Calu3 (cell line): ENCODE data around the gene DEGS2. TPM values are rescaled to one million over a fixed set of nuclear protein-coding genes. Genes with fewer than 3 reads are reported as not detected.

Source experiments
- BruUV-seq: library from RNA; stranded (reverse); fragments of 400-500 nt; replicated peaks from 2 replicates; lab custom pipeline; 2021; lab: Mats Ljungman, UMichigan
- CTCF ChIA-PET: fragments of 300-600 bp; sonication (Branson Sonifier 250); formaldehyde crosslinking; loops from one replicate; lab custom pipeline; 2022; ENCODE audit warnings: antibody characterized with exemption; lab: Charles Lee
- DNase-seq: peaks from one replicate; pipeline ENCODE4 v3.0.0; 2022
- H3K27ac Mint-ChIP-seq: one replicate; pipeline ENCODE4 v1.8.0; 2022; ENCODE audit warnings: mixed read lengths; ENCODE audit not compliant: unreplicated experiment
- H3K27me3 Mint-ChIP-seq: one replicate; pipeline ENCODE4 v1.8.0; 2022; ENCODE audit warnings: mixed read lengths; ENCODE audit not compliant: unreplicated experiment
- H3K36me3 Mint-ChIP-seq: one replicate; pipeline ENCODE4 v1.8.0; 2022; ENCODE audit warnings: mild to moderate bottlenecking, moderate library complexity, mixed read lengths; ENCODE audit not compliant: insufficient read depth, unreplicated experiment
- H3K4me1 Mint-ChIP-seq: one replicate; pipeline ENCODE4 v1.8.0; 2022; ENCODE audit warnings: mild to moderate bottlenecking, low read depth, mixed read lengths; ENCODE audit not compliant: unreplicated experiment
- H3K4me3 Mint-ChIP-seq: one replicate; pipeline ENCODE4 v1.8.0; 2022; ENCODE audit warnings: mild to moderate bottlenecking, low read depth, moderate library complexity, mixed read lengths; ENCODE audit not compliant: unreplicated experiment
- H3K9me3 Mint-ChIP-seq: one replicate; pipeline ENCODE4 v1.8.0; 2022; ENCODE audit warnings: low read depth, mixed read lengths; ENCODE audit not compliant: unreplicated experiment
- CTCF ChIP-seq: fragments of 200-600 bp; IDR thresholded peaks from one replicate; pipeline ENCODE4 v1.8.0; 2022; ENCODE audit warnings: antibody characterized with exemption; ENCODE audit not compliant: unreplicated experiment
- intact Hi-C: fragments of 100-400 bp; cut with micrococcal nuclease; formaldehyde crosslinking; loops from one replicate; pipeline ENCODE4 v1.10.0; 2022; ENCODE audit not compliant: unreplicated experiment
- total RNA-seq: library from RNA; stranded (reverse); gene quantifications from 2 replicates; pipeline ENCODE4 v1.2.3, GENCODE V29; 2022

DEGS2 gene
- total RNA-seq, 1 experiment from 2014 or later = 2.5 TPM

DNA sequence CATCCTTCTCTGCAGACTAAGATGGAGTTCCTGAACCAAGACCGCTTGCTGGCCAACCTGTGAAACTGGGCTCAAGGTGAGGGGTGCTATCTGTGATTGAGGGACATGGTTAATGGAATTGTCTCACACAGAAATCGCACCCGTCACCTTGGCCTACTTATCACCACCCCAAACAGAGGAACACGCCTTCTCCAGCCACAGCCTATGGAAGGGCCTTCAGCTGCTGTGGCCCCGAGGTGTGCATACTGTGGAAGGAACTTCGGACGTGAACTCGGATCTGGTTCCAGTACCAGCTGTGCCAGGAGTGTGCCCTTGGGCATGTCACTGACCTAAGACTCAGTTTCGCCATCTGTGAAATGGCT lies 49.9 kb downstream of the DEGS2 start:
- no TSS peak for BruUV-seq
- CTCF ChIA-PET = interaction anchor here (1.1 kb wide), 1 partner anchor 84 kb away, joined by 3 read pairs; no protein-coding TSS in a partner anchor
- no peaks in the 10 kb centered on the region for H3K9me3 Mint-ChIP-seq
- H3K36me3 Mint-ChIP-seq = no peaks in the 10 kb centered on the region
- DNase-seq = no peak
- peaks cover 16% of the 10 kb centered on the region for H3K4me1 Mint-ChIP-seq
- no peaks in the 10 kb centered on the region for H3K27me3 Mint-ChIP-seq
- no peak overlapping the region for H3K27ac Mint-ChIP-seq
- no peak overlapping the region for H3K4me3 Mint-ChIP-seq
- intact Hi-C loops = loop anchor here (2.0 kb wide), 1 partner anchor 77 kb away; no protein-coding TSS in a partner anchor
- TF ChIP-seq CTCF = no peak

DNA sequence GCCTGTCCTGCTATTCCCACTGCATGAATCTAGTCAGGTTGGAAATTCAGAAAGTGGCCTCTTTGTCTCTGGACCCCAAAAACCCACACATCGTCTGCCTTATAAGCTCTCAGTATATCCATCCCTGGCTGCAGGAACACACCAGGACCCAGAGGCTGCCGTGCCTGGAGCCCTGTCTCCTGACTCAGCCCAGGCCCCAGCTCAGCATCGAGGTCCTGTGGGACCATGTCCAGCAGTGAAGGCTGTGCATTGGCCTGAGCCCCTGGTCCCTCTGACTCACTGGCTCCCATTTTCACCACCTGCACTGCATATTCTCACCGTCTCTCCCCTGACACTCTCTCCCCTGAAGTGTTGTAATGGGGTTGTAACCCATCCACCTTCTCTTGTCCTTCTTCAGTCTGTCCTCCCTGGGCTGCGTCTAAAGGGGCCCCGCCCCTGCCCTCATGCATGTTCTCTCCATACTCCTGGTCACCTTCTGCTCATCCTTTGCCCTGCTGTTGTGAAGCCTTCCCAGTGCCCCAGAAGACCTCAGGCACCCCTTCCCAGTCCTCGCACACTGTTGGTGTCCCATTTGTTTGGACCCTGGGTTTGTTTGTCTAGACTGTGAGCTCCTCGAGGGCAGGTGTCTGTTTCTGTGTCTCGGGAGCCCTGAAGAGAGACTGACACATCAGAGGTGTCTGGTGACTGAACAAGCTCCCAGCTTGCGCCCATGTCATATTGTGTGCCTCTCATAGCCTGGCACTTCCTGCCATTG lies 50.4 kb downstream of the DEGS2 start:
- no peaks in the 10 kb centered on the region for H3K27me3 Mint-ChIP-seq
- no TSS peak for BruUV-seq
- TF ChIP-seq CTCF = no peak
- CTCF ChIA-PET = interaction anchor here (0.5 to 1.6 kb wide), 4 partner anchors 10 to 1576 kb away, joined by 3 to 8 read pairs (median 4); no protein-coding TSS in a partner anchor
- H3K27ac Mint-ChIP-seq = no peak overlapping the region
- no peak for DNase-seq
- no peaks in the 10 kb centered on the region for H3K9me3 Mint-ChIP-seq
- intact Hi-C loops = loop anchor here (1.0 to 2.0 kb wide), 2 partner anchors 76 to 127 kb away; no protein-coding TSS in a partner anchor
- peaks cover 16% of the 10 kb centered on the region for H3K4me1 Mint-ChIP-seq
- H3K4me3 Mint-ChIP-seq = no peak overlapping the region
- no peaks in the 10 kb centered on the region for H3K36me3 Mint-ChIP-seq

- Mint-ChIP-seq H3K27me3 (no peaks in the 10 kb centered on the region), H3K9me3 (no peaks in the 10 kb centered on the region), H3K36me3 (no peaks in the 10 kb centered on the region), H3K4me1 (peaks cover 16% of the 10 kb centered on the region), H3K27ac (no peak overlapping the region), H3K4me3 (no peak overlapping the region)
- intact Hi-C loops = loop anchor here (1.0 to 2.0 kb wide), 2 partner anchors 75 to 126 kb away; no protein-coding TSS in a partner anchor
- peak; percentile 86 for DNase-seq
- BruUV-seq = no TSS peak
- CTCF ChIA-PET = interaction anchor here (0.5 to 1.6 kb wide), 6 partner anchors 10 to 1577 kb away, joined by 3 to 10 read pairs (median 4); no protein-coding TSS in a partner anchor
- TF ChIP-seq CTCF = peak; percentile 78
These were observed 51.2 kb downstream of the DEGS2 start for GRCh38 chr14:100108042-100108825.

DNA sequence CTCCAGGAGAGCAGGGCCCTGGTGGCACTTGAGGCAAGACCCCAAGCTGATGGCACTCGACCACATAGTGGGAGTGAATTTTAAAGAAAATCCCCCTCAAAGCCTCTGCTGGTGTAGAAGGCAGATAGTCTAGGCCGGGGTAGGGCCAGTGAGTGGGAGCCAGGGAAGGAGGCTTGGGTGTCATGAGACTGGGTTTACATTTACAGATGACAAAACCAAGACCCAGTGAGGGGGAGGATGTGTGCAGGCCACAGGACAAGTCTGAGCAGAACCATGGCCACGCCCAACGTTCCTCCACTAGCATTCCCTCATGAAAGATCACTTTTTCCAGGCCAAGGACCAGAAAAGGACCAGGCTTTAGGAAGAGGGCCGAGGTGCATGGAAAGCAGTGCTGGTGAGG lies 52.2 kb downstream of the DEGS2 start:
- Mint-ChIP-seq H3K27ac (no peak overlapping the region), H3K4me3 (no peak overlapping the region), H3K36me3 (no peaks in the 10 kb centered on the region), H3K9me3 (no peaks in the 10 kb centered on the region), H3K27me3 (no peaks in the 10 kb centered on the region), H3K4me1 (peaks cover 16% of the 10 kb centered on the region)
- CTCF ChIA-PET = interaction anchor here (0.8 to 1.2 kb wide), 3 partner anchors 15 to 125 kb away, joined by 3 to 10 read pairs (median 3); no protein-coding TSS in a partner anchor
- no TSS peak for BruUV-seq
- TF ChIP-seq CTCF = no peak
- DNase-seq = no peak
- intact Hi-C loops = no loop called here
